Epithelial cell of esophagus (primary cell): ENCODE data around the gene ELF3.
"Not testable (repeated sequence)": the region's sequence is repeated elsewhere in the genome, so short reads cannot be mapped to it uniquely, and the experiment has no call there.

ENCODE experiments used
- DNase-seq: peaks from one replicate; pipeline ENCODE4 v3.0.0; 2010; ENCODE audit warnings: low read depth
- H3K4me3 ChIP-seq: 2 replicates; pipeline ENCODE4 v1.5.1; 2011; ENCODE audit warnings: mild to moderate bottlenecking, low read length, control low read depth
- CTCF ChIP-seq: IDR thresholded peaks from 2 replicates; pipeline ENCODE4 v1.5.1; 2011; ENCODE audit warnings: low read depth, mild to moderate bottlenecking, low read length, control low read depth, inconsistent platforms; ENCODE audit not compliant: insufficient read depth; ENCODE audit errors: missing control alignments

The ELF3 gene

GRCh38 chr1:202047977-202048376, 37.6 kb downstream of the ELF3 start:
- no peak for TF ChIP-seq CTCF
- no peak overlapping the region for H3K4me3 ChIP-seq

GRCh38 chr1:202049129-202049528, 38.7 kb downstream of the ELF3 start:
- DNase-seq, result peak; percentile 64
- no peak overlapping the region for H3K4me3 ChIP-seq
- no peak for TF ChIP-seq CTCF

More at GRCh38 chr1:202047977-202048376, 37.6 kb downstream of the ELF3 start:
- DNase-seq, result no peak

GRCh38 chr1:202054094-202054493, 43.7 kb downstream of the ELF3 start:
- TF ChIP-seq CTCF, result no peak
- no peak for DNase-seq
- no peak overlapping the region for H3K4me3 ChIP-seq

- DNase-seq, H3K4me3 ChIP-seq: not testable (repeated sequence)
These were observed 44.3 kb downstream of the ELF3 start for GRCh38 chr1:202054673-202055072.

GRCh38 chr1:202056644-202057334, 46.4 kb downstream of the ELF3 start:
- TF ChIP-seq CTCF, result no peak
- peak; percentile 96 for DNase-seq
- H3K4me3 ChIP-seq, result no peak overlapping the region

- not testable (repeated sequence) for DNase-seq, H3K4me3 ChIP-seq
These were observed 46.9 kb downstream of the ELF3 start for GRCh38 chr1:202057335-202057704.

- no peak for TF ChIP-seq CTCF
- DNase-seq, result peak; percentile 59
- no peak overlapping the region for H3K4me3 ChIP-seq
These were observed 47.9 kb downstream of the ELF3 start for GRCh38 chr1:202058001-202058908.

- TF ChIP-seq CTCF, result no peak
- no peak overlapping the region for H3K4me3 ChIP-seq
- DNase-seq, result no peak
These were observed 50.7 kb downstream of the ELF3 start for GRCh38 chr1:202061055-202061454.

- not testable (repeated sequence) for DNase-seq
These were observed 51.4 kb downstream of the ELF3 start for GRCh38 chr1:202061787-202062186.

GRCh38 chr1:202062636-202063035, 52.2 kb downstream of the ELF3 start:
- H3K4me3 ChIP-seq, DNase-seq: not testable (repeated sequence)

More at GRCh38 chr1:202061787-202062186, 51.4 kb downstream of the ELF3 start:
- not testable (repeated sequence) for H3K4me3 ChIP-seq
